ENCODE data around the gene IL22RA2. TPM values are rescaled to one million over a fixed set of nuclear protein-coding genes. Genes with fewer than 3 reads are reported as not detected.

IL22RA2 gene
- total RNA-seq, 1 donor from 2014 or later: not detected

DNA sequence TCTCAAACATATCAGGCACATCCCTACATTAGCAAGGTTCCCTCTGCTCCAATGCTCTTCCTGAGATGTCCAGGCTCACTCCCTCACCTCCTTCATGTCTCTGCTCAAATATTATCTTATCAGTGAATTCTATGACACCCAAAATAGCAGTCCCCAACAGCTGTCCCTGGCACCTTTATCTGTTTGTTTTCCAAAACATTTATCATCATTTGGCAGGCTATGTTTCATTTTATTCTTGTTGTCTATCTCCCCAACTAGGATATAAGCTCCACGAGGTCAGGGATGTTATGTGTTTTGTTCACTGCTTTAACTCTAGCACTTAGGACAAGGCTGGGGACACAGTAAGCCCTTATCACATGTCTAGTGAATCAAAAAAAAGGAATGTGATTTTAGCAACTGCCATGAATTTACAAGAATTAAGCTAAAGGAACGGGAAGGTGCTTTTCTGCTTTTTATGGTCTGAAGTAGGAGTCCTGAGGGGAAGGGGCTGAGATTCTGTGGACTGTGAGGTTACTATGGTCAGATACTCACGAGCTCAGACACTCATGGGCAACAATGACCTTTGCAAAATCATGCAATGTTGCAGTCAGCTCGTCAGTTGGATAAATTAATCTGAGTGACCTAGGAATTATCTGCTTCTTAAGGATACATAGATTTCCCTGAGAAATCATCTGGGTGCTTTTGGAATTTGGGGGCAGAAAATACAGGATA, 1.9 kb upstream of the IL22RA2 start:
- no peaks in the 10 kb centered on the region for H3K27me3 ChIP-seq
- intact Hi-C loops (cut with DNase I): no loop called here
- no peaks in the 10 kb centered on the region for H3K4me1 ChIP-seq
- H3K4me3 ChIP-seq: no peak overlapping the region
- no peak for DNase-seq (ENCODE audit: extremely low spot score in 2 of 2)
- H3K27ac ChIP-seq: no peak overlapping the region
- H3K9me3 ChIP-seq: no peaks in the 10 kb centered on the region
- TF ChIP-seq, protein P1, sequence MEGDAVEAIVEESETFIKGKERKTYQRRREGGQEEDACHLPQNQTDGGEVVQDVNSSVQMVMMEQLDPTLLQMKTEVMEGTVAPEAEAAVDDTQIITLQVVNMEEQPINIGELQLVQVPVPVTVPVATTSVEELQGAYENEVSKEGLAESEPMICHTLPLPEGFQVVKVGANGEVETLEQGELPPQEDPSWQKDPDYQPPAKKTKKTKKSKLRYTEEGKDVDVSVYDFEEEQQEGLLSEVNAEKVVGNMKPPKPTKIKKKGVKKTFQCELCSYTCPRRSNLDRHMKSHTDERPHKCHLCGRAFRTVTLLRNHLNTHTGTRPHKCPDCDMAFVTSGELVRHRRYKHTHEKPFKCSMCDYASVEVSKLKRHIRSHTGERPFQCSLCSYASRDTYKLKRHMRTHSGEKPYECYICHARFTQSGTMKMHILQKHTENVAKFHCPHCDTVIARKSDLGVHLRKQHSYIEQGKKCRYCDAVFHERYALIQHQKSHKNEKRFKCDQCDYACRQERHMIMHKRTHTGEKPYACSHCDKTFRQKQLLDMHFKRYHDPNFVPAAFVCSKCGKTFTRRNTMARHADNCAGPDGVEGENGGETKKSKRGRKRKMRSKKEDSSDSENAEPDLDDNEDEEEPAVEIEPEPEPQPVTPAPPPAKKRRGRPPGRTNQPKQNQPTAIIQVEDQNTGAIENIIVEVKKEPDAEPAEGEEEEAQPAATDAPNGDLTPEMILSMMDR (IDR thresholded peaks at IDR 0.05): no peak
- TF ChIP-seq POLR2A (IDR thresholded peaks at IDR 0.05): no peak
- TF ChIP-seq POLR2AphosphoS5 (IDR thresholded peaks at IDR 0.05; ENCODE audit: insufficient read depth in 1 of 2, low read depth in 1 of 2): no peak
- H3K36me3 ChIP-seq: no peaks in the 10 kb centered on the region

DNA sequence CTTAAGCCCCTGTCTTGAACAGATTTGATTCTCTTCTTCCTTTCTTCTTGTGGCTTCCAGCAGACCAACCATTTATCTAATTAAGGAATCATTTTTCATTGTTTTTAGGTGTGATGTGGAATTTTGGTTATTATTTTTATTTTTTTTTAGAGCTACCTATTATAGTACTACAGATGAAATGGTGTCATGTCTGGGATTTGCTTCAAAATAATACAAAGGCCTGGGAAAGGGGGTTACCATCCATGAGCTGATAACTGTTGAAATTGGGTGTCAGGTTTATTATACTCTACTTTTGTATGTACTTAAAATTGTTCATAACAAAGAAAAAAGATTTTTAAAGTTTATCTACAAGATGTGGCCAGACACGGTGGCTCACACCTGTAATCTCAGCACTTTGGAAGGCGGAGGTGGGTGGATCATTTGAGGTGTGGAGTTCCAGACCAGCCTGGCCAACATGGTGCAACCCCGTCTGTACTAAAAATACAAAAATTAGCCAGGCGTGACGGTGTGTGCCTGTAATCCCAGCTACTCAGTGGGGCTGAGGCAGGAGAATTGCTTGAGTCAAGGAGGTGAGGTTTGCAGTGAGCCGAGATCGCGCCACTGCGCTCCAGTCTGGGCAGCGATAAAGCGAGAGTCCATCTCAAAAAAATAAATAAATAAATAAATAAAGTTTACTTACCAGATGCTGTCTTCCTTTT, 561 bp downstream of the IL22RA2 start:
- no peaks in the 10 kb centered on the region for H3K36me3 ChIP-seq
- no peak for TF ChIP-seq POLR2AphosphoS5 (IDR thresholded peaks at IDR 0.05; ENCODE audit: insufficient read depth in 1 of 2, low read depth in 1 of 2)
- TF ChIP-seq POLR2A (IDR thresholded peaks at IDR 0.05): no peak
- TF ChIP-seq, protein P1 (IDR thresholded peaks at IDR 0.05): no peak
- no peak for DNase-seq (ENCODE audit: extremely low spot score in 2 of 2)
- intact Hi-C loops (cut with DNase I): no loop called here
- no peaks in the 10 kb centered on the region for H3K9me3 ChIP-seq
- H3K27ac ChIP-seq: no peak overlapping the region
- H3K4me1 ChIP-seq: no peaks in the 10 kb centered on the region
- no peak overlapping the region for H3K4me3 ChIP-seq
- no peaks in the 10 kb centered on the region for H3K27me3 ChIP-seq

DNA sequence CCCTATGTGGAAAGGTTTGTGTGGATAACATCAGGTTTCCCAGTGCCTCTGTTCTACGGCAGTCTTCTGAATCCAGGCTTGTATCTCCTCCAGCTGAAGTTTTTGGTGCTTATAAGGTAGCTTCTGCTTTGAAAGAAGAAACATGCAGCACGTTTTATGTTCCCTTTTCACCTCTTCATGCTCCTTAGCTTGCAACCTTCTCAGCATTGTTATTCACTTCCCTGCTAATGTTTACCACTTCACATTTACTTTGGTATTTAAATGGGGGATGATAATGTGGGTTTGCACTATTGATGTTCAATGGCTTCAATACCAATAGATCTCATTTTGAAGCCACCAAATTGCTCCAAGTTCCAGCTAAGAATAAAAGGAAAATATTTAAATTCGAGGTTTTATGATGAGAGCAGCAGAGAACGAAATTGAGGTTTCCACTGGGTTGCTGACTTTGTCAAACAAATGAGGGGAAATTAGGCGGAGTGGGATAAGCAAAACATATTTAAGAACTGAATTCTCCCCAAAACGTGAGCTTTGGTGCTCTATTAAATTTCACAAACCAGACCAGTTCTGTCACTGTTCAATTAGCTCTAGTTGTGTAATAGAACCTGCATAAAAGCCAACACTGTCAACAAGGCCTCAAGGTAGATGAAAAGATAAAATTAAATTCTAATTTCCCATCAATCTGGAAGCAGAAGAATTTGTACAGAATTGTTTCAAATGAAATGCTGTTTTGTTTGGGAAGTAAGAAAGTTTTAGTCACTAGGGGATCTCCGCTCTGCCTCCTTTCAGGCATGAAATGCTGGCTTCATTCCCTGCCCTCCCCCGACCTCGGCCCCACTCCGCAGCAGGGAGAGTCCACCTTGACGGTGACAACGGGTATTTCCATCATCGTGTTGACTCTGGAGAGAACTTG, 1.4 kb downstream of the IL22RA2 start:
- TF ChIP-seq POLR2AphosphoS5 (IDR thresholded peaks at IDR 0.05; ENCODE audit: insufficient read depth in 1 of 2, low read depth in 1 of 2) (no peak), POLR2A (IDR thresholded peaks at IDR 0.05) (no peak)
- TF ChIP-seq, protein P1 (IDR thresholded peaks at IDR 0.05): no peak
- no peak for DNase-seq (ENCODE audit: extremely low spot score in 2 of 2)
- intact Hi-C loops (cut with DNase I): no loop called here
- Histone ChIP-seq H3K4me3 (no peak overlapping the region), H3K27ac (no peak overlapping the region), H3K9me3 (no peaks in the 10 kb centered on the region), H3K27me3 (no peaks in the 10 kb centered on the region), H3K36me3 (no peaks in the 10 kb centered on the region), H3K4me1 (no peaks in the 10 kb centered on the region)

DNA sequence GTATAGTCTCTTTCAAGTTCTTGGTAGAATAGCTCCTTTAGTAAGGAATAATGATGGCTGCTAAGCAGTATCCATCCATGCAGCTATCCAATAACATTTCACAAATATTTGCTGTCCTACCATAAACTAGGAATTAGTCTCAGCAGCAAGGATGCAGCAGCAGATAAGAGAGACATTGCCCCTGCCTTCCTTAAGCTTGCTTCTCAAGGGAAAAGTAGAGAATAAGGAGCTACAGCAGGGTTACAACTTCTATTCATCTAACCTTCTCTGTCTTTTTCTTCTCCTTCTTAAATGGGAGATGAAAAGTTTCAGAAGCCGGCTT, 2.4 kb downstream of the IL22RA2 start:
- no peak overlapping the region for H3K27ac ChIP-seq
- no peaks in the 10 kb centered on the region for H3K4me1 ChIP-seq
- H3K36me3 ChIP-seq: no peaks in the 10 kb centered on the region
- TF ChIP-seq, protein P1 (IDR thresholded peaks at IDR 0.05): no peak
- no peak for TF ChIP-seq POLR2AphosphoS5 (IDR thresholded peaks at IDR 0.05; ENCODE audit: insufficient read depth in 1 of 2, low read depth in 1 of 2)
- TF ChIP-seq POLR2A (IDR thresholded peaks at IDR 0.05): no peak
- intact Hi-C loops (cut with DNase I): no loop called here
- no peak overlapping the region for H3K4me3 ChIP-seq
- H3K9me3 ChIP-seq: no peaks in the 10 kb centered on the region
- H3K27me3 ChIP-seq: no peaks in the 10 kb centered on the region
- DNase-seq (ENCODE audit: extremely low spot score in 2 of 2): no peak
